Prostate gland (tissue), 2 donors: ENCODE measurements around the gene ZC3H12A.

Experiments
- CTCF ChIP-seq, 4 experiments: fragments of 200-600 bp in 2 of 4; fragments of 450-650 bp in 2 of 4; sonication (generic) in 2 of 4; IDR thresholded peaks; 1 replicate in 3 of 4; 2 replicates in 1 of 4; pipeline ENCODE4 v1.5.1; 2016 to 2019; ENCODE audit warnings: antibody characterized with exemption in 4 of 4, mild to moderate bottlenecking in 2 of 4, moderate library complexity in 2 of 4
- POLR2A ChIP-seq: fragments of 450-650 bp; IDR thresholded peaks from one replicate; pipeline ENCODE4 v1.6.1; 2016; ENCODE audit warnings: antibody characterized with exemption, mild to moderate bottlenecking
- POLR2AphosphoS5 ChIP-seq: sonication (generic); formaldehyde crosslinking; IDR thresholded peaks from one replicate; pipeline ENCODE4 v1.6.1; 2017; ENCODE audit warnings: antibody characterized with exemption

GRCh38 chr1:37453647-37454046 lies 20.7 kb upstream of the ZC3H12A start:
- TF ChIP-seq CTCF (IDR thresholded peaks at IDR 0.05) (no peak), POLR2A (no peak), POLR2AphosphoS5 (no peak)
